GM06990 (cell line): ENCODE measurements around the gene SULT2B1.

Source experiments
- DNase-seq: peaks from one replicate; pipeline ENCODE4 v3.0.0-alpha.2; 2011; ENCODE audit not compliant: insufficient read length; ENCODE audit errors: extremely low read depth
- H3K27me3 ChIP-seq: replicated peaks from 2 replicates; pipeline ENCODE4 v1.6.0; 2011; ENCODE audit warnings: low read length; ENCODE audit not compliant: control insufficient read depth, insufficient read depth
- H3K36me3 ChIP-seq: 2 replicates; pipeline ENCODE4 v1.5.1; 2011; ENCODE audit warnings: low read length; ENCODE audit not compliant: control insufficient read depth, insufficient read depth
- H3K4me3 ChIP-seq: replicated peaks from 2 replicates; pipeline ENCODE4 v1.5.1; 2011; ENCODE audit warnings: low read depth, mild to moderate bottlenecking, control low read depth, low read length
- CTCF ChIP-seq: IDR thresholded peaks from 2 replicates; pipeline ENCODE4 v1.5.1; 2011; ENCODE audit warnings: low read length, control low read depth, mild to moderate bottlenecking, inconsistent platforms; ENCODE audit not compliant: insufficient read depth, poor library complexity, severe bottlenecking

SULT2B1 gene

GRCh38 chr19:48544856-48545750 is 6.9 kb upstream of the SULT2B1 start:
- no peaks in the 10 kb centered on the region; the same call in 1 of the 2 replicates for H3K27me3 ChIP-seq
- H3K4me3 ChIP-seq: no peak overlapping the region
- no peak for TF ChIP-seq CTCF
- no peaks in the 10 kb centered on the region for H3K36me3 ChIP-seq
- DNase-seq: no peak

GRCh38 chr19:48547722-48548121 is 4.2 kb upstream of the SULT2B1 start:
- Histone ChIP-seq H3K27me3 (no peaks in the 10 kb centered on the region; the same call in none of the 2 replicates), H3K36me3 (no peaks in the 10 kb centered on the region), H3K4me3 (no peak overlapping the region)
- TF ChIP-seq CTCF: no peak
- no peak for DNase-seq

- DNase-seq: no peak
- no peak overlapping the region for H3K4me3 ChIP-seq
- H3K36me3 ChIP-seq: no peaks in the 10 kb centered on the region
- H3K27me3 ChIP-seq: no peaks in the 10 kb centered on the region; the same call in none of the 2 replicates
- TF ChIP-seq CTCF: no peak
These were observed 3.6 kb upstream of the SULT2B1 start for GRCh38 chr19:48548253-48548911.

- no peak for DNase-seq
These were observed 2.6 kb upstream of the SULT2B1 start for GRCh38 chr19:48549380-48549779.

More at GRCh38 chr19:48549380-48549779, 2.6 kb upstream of the SULT2B1 start:
- H3K36me3 ChIP-seq: no peaks in the 10 kb centered on the region
- TF ChIP-seq CTCF: no peak
- H3K4me3 ChIP-seq: no peak overlapping the region
- no peaks in the 10 kb centered on the region; the same call in none of the 2 replicates for H3K27me3 ChIP-seq
